GM21529 (cell line): ENCODE results near the gene NPPB.

Source experiments
- ATAC-seq: cut with Tn5 transposase; IDR thresholded peaks from one replicate; pipeline ENCODE4 v1.9.1; 2021; ENCODE audit not compliant: unreplicated experiment

Gene NPPB

GRCh38 chr1:11881749-11882441 is 23.1 kb upstream of the NPPB start:
- ATAC-seq: no peak

DNA sequence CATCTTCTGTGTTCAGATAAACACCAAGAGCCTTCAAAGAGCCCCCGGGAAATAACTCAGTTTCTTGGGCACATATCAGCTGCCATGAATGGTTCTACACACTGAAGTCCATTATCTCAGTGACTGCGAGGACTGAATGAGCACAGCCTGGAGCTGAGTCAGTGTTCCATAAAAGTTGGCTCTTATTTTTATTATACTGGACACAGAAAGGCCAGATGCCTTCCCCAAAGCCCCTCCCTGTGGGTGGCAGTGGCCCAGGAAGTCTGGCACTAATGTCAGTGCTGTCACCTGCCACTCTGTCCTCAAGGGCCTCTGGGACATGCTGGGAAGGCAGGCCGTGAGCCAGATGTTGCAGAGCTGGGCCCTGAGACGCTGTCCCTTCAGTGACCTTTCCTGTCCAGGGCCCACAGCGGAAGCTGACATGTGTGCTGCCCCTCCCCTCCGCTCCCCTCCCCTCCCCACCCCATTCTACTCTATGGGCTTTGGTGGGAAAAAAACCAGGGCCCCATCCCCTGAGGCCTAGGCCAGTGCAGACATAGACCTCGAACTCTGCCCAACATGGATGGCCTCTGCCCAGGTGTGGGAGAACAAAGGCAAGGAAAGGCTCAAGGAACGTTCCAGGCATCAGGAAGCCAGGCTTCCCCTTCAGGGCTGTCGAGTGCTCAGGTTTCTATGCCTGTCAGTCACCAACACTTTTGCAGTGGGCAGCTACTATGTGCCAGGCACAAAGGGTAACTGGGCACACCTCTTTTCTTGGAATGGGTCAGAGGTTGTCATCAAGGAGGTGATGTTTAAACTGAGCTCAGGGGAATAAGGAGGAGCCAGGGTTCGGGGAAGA is 22.4 kb upstream of the NPPB start:
- ATAC-seq: no peak

- no peak for ATAC-seq
Observed at GRCh38 chr1:11880181-11880575, 21.4 kb upstream of the NPPB start.

GRCh38 chr1:11879311-11880180 is 20.8 kb upstream of the NPPB start:
- no peak for ATAC-seq

GRCh38 chr1:11878891-11879190 is 20.1 kb upstream of the NPPB start:
- no peak for ATAC-seq

DNA sequence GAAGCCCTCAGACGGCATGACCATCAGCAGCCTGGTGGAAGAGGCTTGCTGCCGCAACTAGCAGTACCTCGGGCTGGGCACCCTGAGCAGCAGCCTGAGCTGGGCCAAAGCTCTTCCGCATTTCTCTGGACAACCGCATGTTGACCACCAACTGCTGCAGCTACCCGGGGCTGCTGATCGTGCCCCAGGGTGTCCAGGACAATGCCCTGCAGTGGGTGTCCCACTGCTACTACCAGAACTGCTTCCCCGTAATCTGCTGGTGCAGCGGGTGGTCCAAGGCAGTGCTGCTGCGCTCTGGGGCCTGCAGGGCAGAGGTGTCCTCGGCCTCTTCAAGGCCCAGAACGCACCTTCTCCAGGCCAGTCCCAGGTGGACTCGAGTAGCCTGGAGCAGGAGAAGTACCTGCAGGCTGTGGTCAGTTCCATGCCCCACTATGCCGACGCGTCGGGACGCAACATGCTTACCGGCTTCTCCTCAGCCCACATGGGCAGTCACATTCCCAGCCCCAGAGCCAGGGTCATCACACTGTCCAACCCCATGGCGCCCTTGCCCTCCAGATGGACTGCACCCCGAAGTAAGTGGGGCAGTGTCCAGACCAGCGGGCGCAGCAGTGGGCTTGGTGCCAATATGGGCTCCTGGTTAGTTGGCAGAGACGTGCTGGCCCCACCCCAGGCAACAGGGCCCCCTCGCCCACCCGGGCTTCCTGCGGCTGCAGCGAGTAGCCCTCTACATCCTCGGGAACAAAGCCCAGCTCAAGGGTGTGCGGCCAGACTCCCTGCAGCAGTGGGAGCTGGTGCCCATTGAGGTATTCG is 19.5 kb upstream of the NPPB start:
- ATAC-seq: no peak

DNA sequence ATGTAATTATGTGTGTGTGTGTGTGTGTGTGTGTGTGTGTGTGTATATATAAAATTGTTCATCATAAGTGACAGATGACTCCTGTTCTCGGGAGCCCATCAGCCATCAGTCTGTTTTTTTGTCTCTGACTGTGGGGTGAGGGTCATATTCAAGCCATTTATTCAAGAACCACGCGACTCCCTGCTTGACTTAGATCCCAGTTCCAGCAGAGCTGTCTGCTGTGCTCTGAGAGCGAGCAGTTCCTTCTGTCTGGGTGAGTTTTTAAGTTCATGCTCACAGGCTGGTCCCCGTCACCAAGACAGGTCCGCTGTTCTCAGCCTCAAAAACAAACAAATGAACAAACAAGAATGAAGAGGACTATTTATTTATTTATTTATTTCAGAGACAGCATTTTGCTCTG is 18.3 kb upstream of the NPPB start:
- no peak for ATAC-seq

DNA sequence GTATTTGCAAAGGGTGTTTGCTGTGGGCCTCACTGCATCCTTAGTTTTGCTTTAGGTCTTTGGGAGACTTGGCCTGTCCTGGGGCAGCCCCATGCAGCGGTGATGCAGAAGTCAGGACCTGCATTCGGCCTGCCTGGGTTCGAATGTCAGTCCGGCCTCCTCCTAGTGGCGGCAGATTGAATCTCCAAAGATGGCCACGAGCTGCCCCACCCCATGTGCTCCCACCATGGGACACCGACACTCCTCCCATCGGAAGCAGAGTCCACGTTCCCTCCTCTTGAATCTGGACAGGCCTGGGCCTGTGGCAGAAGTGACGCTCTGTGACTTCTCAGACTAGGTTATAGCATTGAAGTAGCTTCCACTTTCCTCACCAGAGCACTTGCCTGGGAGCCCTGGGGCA is 16.3 kb upstream of the NPPB start:
- no peak for ATAC-seq

DNA sequence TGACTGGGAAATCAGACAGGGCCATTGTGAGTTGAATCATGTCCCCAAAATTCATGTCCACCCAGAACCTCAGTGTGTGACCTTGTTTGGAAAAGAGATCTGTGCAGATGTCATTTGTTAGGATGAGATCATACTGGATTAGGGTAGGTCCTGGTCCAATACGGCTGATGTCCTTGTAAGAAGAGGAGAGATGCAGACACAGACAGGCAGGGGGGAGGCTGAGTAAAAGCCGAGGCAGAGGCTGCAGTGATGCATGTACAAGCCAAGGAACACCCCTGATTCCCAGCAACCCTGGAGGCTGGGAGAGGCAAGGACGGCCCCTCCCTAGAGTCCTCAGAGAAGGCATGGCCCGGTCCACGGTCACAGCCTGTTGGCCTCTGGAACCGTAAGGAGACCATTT is 15.9 kb upstream of the NPPB start:
- no peak for ATAC-seq

DNA sequence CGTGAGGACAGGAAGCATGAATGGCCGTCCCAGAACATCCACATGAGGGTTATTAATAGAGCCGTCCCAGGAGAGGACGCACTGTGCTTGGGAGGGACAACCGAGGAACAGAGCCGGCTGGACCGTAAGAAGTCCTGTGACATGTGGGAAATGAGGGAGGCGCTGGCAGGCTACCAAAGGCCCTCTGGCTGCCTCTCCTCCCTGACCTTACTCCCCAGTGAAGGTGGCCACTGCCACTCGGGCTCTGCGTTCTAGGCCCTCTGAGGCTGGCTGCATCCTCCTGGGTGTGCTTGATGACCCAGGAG is 15.5 kb upstream of the NPPB start:
- no peak for ATAC-seq

- ATAC-seq: no peak
Observed at GRCh38 chr1:11873395-11874257, 14.9 kb upstream of the NPPB start.

- ATAC-seq: no peak
Observed at GRCh38 chr1:11872545-11872944, 13.8 kb upstream of the NPPB start.

DNA sequence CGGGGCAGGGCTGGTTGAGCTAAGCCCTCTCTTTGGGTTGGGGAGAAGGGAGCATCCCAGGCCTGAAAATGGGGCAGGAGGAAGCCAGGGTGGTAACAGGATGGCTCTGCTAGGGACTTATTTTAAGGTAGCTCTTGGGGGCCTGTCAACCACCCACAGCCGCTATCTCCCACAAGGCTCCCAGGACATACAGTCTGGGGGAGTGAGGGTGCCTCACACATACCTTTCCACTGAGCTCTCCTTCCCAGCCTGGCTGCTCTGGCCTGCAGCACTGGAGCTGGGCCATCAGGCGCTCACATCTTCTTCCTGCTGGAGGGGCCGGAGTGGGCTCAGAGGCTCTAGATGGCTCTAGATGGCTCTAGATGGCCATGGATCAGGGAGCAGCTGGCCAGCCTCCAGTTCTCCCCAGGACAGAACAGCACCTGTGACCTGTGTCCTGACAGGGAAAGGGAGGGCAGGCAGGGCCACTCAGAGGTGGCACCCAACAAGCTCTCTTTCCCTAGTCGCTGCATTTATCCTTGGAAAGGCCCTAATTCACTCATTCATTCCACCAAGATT is 11.0 kb upstream of the NPPB start:
- ATAC-seq: no peak

GRCh38 chr1:11869104-11869503 is 10.4 kb upstream of the NPPB start:
- ATAC-seq: no peak

- no peak for ATAC-seq
Observed at GRCh38 chr1:11868331-11868980, 9.7 kb upstream of the NPPB start.

DNA sequence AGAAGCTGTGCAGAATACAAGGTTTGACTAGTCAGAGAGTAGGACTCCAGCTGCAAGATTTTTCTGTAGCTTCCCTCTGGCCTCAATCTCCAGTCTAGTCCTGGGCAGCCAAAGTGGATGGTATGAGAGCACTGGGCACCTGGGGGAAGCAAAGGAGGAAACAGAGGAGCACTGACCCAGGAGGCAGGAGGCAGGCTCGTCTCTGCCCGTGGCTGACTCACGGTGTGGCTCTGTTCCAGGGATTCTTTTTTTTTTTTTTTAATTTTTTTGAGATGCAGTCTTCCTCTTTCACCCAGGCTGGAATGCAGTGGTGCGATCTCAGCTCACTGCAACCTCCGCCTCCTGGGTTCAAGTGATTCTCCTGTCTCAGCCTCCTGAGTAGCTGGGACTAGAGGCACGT is 4.1 kb upstream of the NPPB start:
- no peak for ATAC-seq

- no peak for ATAC-seq
Observed at GRCh38 chr1:11860587-11860986, 1.8 kb upstream of the NPPB start.

GRCh38 chr1:11860083-11860482 is 1.3 kb upstream of the NPPB start:
- ATAC-seq: no peak
